Stimulated activated CD4-positive, alpha-beta T cell treated with anti-CD3 and anti-CD28 coated beads, TNF-alpha, amount 100 ng/mL, for 48 hours (primary cell): ENCODE results near the gene FGF14.

Source experiments
- DNase-seq, 3 donors: peaks; one replicate each; pipeline ENCODE4 v3.0.0-alpha.2; 2020; ENCODE audit warnings: low read depth in 3 of 3

The FGF14 gene

GRCh38 chr13:101985321-101985720, 416.5 kb downstream of the FGF14 start:
- no peak for DNase-seq

- DNase-seq, result no peak
Measured at GRCh38 chr13:101982903-101983302, 418.9 kb downstream of the FGF14 start.

DNA sequence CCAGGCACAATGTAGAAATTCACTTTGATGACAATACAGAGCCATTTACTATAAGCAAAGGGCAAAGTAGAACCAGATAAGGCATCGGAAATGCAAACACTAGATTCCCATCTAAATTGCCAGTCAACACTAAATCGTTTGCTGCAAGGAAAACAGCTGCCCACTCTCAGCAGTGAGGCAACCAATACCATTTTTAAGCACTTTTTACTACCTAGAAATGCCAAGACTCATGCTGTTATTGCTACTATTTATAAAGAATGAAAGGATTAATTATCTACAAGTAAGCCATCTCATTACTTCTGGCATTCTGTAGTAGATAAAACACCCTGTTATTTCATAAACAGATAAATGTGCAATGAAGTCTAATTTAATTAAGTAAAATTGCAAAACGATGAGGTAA, 422.0 kb downstream of the FGF14 start:
- DNase-seq, result no peak

DNA sequence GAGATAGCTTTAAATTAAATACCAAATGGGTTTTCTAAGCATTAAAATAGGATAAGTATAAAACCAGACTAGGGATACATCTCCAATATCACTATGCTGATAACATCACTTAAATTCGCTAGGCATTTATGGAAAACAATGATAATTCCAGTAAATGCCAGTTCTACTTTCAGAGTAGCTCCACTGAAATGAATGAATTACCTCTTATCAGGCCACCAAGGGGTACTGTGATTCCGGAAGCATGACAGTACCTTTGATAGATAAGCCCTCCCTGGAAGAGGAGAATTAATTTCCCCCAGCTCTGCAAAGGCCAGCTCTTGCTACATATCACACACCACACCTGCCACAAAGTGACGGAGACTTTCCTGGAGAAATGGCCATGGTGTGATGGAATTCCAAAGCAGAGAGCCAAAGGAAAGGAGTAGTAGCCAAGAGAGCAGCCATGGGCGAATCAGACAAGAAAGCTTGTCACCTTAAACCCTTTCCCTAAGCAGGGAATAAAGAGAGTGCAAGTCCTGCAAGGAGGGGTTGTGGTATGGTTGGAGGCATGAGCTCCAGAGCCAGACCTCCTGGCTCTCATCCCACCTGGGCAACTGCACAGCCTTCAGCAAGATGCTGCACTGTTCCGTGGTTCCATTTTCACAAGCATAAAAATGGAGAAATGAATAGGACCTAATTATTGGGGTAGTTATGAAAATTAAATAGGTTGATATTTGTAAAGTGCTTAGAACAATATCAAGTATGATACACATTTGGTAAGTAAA, 423.1 kb downstream of the FGF14 start:
- no peak for DNase-seq

GRCh38 chr13:101977475-101977874, 424.4 kb downstream of the FGF14 start:
- no peak for DNase-seq

DNA sequence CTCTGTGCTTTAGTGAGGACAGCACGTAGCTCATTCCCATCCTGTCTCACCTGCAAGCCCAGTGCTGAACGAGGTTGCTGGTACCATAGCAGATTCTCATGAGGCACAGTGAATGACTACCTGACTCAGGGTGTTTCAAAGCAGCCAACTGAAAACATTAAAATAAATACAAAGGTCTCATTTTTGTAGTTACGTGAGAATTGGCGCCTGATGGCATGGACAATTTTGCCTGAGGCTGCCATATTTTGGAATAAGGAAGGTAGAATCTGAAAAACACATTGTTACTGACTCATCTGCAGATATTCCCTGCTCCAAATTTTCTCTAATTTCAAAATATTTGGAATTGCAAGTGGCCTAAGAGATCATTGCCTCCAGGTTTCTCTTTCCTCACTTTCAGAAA, 429.7 kb downstream of the FGF14 start:
- DNase-seq, result no peak

DNA sequence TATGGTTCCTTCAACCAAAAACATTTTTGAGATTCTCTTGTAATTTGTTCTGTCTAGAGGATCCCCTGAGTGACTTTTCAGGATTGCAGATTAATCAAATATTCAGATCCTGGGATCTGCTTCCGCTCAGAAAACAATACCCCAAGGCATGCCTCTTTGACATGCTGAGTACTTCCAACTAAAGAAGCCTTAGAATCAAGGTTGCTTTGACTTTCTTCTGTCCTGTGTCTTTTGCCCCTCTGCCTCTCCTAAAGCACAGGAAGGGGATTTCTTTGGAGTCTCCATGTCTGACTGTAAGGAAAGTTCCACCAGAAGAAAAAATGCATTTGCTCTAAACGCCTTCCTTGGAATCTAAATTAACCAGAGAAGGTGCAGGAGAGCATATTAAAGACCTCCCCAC, 431.5 kb downstream of the FGF14 start:
- DNase-seq, result no peak

DNA sequence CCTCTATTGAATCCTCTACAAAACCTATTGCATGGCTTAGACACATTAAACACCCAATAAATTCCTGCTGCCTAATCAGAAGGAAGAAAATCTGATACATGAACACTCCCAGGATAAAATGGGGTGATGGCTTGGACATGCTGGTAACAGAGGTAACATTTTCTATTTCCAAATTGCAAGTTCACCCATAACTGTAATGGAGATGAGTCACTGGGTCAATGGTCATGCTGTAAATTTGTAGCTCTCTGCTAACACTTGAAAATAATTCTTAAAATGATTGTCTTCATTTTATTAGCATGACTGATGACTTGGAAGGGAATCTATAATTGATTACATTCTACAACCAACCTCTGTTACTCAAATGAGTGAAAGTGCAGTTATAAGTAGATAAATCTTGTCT, 434.1 kb downstream of the FGF14 start:
- DNase-seq, result no peak

DNA sequence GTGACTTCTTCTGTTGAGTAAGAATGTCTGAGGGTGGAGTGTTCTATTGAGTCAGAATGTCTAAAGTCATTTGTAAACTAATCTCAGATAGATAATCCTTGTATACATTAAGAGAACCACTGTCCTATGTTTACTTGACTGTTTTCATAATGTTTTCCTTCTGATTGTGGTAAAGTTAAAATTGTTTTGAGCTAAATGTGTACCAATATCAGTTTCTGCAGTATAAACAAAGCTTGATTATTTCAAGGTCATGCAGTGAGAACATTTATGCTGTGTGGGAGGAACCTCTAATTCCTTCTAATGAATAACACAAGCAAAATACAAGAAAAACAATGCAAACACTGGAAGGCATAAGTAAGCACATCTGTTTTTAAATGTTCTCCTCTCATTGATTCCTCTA, 434.6 kb downstream of the FGF14 start:
- DNase-seq, result no peak

DNA sequence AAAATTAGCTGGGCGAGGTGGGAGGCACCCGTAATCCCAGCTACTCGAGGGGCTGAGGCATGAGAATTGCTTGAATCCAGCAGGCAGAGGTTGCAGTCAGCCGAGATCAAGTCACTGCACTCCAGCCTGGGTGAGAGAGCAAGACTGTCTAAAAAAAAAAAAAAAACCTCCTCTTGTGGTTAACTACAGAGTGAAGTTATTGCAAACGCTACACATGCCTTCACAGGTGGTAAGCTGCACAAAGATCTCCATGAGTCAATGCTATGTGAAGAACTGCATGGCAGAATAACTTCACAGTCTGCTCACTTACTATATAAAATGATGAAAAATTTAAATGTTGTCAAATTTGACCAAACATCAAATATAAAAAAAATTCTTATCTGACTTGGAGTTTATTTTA, 436.8 kb downstream of the FGF14 start:
- DNase-seq, result no peak

- DNase-seq, result no peak
Measured at GRCh38 chr13:101959016-101959415, 442.8 kb downstream of the FGF14 start.

- no peak for DNase-seq
Measured at GRCh38 chr13:101955764-101956163, 446.1 kb downstream of the FGF14 start.

DNA sequence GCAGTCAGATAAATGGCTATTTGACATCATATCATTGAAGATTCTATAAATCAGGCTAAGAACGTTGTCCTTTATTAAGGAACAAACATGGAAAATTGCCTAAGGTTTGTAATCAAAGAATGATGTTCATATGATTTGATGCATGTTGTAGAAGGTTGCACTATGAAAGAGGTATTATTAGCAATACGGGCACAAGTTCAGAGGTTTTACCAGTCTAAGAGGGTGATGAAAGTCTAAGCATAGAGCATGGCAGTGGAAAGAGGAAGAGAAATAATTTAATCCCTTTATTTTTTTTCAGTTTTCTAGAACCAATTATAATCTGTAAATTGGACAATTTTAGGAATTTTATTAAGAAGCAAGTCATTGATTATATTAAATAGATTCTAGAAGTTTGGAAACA, 450.7 kb downstream of the FGF14 start:
- DNase-seq, result no peak

DNA sequence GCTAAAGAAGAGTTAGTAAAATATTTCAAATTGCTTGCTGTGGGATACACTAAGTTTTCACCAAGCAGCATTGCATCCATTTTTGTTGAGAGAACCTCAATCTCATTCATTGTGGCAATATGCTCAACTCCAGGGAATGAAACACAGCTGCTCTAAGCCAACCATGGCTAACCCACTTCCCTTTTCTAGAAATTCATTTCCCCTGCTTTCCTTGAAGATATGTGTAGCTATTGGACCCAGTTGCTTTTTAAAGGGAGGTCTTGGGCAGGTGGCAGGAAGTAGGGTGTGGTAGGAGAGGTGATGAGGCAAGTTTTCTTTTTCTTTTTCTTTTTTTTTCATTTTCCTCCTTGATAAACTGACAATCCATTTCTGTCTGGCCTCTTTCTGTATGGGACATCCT, 452.2 kb downstream of the FGF14 start:
- no peak for DNase-seq

GRCh38 chr13:101946401-101946800, 455.4 kb downstream of the FGF14 start:
- DNase-seq, result no peak

GRCh38 chr13:101945435-101945834, 456.4 kb downstream of the FGF14 start:
- no peak for DNase-seq

DNA sequence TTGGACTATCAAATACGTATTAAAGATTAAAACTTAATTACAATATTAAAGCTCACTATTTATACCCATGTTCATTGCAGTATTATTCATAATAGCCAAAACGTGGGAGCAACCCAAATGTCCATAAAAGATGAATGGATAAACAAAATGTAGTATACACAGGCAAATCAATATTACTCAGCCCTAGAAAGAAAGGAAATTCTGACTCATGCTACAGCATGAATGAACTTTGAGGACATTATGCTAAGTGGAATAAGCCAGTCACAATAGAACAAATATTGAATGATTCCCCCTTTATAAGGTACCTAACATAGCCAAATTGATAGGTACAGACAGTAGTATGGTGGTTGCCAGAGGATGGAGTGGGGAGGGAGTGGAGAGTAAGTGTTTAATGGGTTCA, 457.3 kb downstream of the FGF14 start:
- DNase-seq, result no peak

- no peak for DNase-seq
Measured at GRCh38 chr13:101942535-101943157, 459.2 kb downstream of the FGF14 start.

DNA sequence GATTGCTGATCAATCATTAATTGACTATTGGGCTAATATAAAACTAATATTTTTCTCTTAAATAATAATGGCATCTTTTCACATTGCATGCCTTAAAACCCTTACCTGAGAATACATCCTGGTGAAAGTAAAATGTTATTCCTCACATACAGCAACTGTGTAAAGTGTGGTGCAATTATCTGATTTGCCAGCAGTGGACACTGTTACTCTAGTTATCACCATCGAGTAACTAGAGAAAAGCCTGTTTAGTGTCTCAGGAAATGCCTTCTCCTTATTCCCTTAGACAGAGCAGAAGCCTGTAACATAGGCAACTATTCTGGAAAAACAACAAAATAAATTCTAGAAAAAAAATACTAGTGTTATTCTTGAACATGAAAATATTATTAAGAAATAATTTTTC, 459.8 kb downstream of the FGF14 start:
- no peak for DNase-seq

GRCh38 chr13:101941095-101941783, 460.6 kb downstream of the FGF14 start:
- DNase-seq, result no peak

DNA sequence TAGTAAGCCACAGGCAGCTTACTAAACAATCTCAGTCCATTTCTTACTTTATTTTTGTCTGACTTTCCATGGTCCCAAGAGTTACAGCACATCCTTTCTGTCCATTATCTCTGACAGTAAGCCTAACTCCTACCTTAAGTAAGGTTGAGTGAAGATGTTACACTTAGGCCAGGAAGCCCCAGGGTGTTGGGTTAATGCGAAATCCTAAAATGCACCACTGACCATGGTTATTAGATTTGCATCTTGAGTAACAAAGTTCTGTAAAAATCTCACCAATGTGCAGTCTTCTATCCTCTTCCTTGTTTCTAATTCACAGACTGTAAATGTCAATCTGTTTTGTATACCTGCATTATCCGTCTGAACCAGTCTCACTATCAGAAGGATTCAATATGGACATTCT, 462.5 kb downstream of the FGF14 start:
- no peak for DNase-seq

DNA sequence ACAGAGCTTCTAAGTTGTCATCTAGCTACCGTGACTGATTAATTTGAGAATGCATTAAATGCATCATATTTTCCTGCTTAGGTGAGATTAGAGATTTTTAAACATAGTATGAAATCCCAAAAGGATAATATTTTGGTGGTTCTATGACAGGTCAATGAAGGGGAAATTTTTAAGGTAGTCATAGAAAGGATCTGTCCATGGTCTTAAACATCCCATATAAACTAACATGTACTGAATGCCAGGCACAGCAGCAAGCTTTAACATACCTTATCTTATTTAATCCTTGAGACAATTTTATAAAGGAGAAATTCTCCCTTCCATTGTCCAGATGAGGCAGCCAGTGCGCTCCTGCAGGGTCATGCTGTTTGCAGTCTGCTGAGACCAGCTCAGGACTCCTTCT, 466.0 kb downstream of the FGF14 start:
- DNase-seq, result no peak

- DNase-seq, result no peak
Measured at GRCh38 chr13:101931186-101931585, 470.7 kb downstream of the FGF14 start.
